A673 (cell line): ENCODE measurements around the gene CEACAM5. TPM values are rescaled to one million over a fixed set of nuclear protein-coding genes. Genes with fewer than 3 reads are reported as not detected.
A peak's percentile ranks its signal among the peaks of the same experiment; 100 is the strongest.

Experiments
- BruUV-seq: library from RNA; stranded (reverse); fragments of 400-500 nt; replicated peaks from 2 replicates; lab custom pipeline; 2021; lab: Mats Ljungman, UMichigan
- CTCF ChIA-PET: fragments of 300-600 bp; sonication (Branson Sonifier 250); formaldehyde crosslinking; loops from one replicate; lab custom pipeline; 2022; ENCODE audit warnings: antibody characterized with exemption; lab: Charles Lee
- POLR2A ChIA-PET: fragments of 300-600 bp; sonication (Branson Sonifier 250); formaldehyde crosslinking; loops from one replicate; lab custom pipeline; 2022; ENCODE audit warnings: antibody characterized with exemption; ENCODE audit not compliant: low non-redundant PET; lab: Charles Lee
- DNase-seq: peaks from one replicate; pipeline ENCODE4 v3.0.0-alpha.2; 2015; ENCODE audit warnings: low spot score
- H3K27ac ChIP-seq: fragments of 200-600 bp; sonication (generic); 2 replicates; pipeline ENCODE4 v1.5.1; 2016; ENCODE audit warnings: mixed run types, low read depth, mild to moderate bottlenecking, mixed read lengths, antibody characterized with exemption, low read length; ENCODE audit not compliant: poor library complexity, severe bottlenecking
- H3K27me3 ChIP-seq: fragments of 200-600 bp; sonication (generic); replicated peaks from 2 replicates; pipeline ENCODE4 v1.6.1; 2017; ENCODE audit warnings: mixed run types, low read depth, mild to moderate bottlenecking, mixed read lengths, antibody characterized with exemption, low read length; ENCODE audit not compliant: insufficient read depth, poor library complexity
- H3K36me3 ChIP-seq: fragments of 200-600 bp; sonication (generic); 2 replicates; pipeline ENCODE4 v1.6.1; 2016; ENCODE audit warnings: mixed run types, mild to moderate bottlenecking, mixed read lengths, antibody characterized with exemption, low read length; ENCODE audit not compliant: insufficient read depth, poor library complexity, severe bottlenecking
- H3K4me1 ChIP-seq: fragments of 200-600 bp; sonication (generic); 2 replicates; pipeline ENCODE4 v1.6.1; 2017; ENCODE audit warnings: mixed run types, mild to moderate bottlenecking, mixed read lengths, antibody characterized with exemption, low read length; ENCODE audit not compliant: insufficient read depth, poor library complexity, severe bottlenecking
- H3K4me3 ChIP-seq: fragments of 200-600 bp; sonication (generic); 2 replicates; pipeline ENCODE4 v1.5.1; 2016; ENCODE audit warnings: low read depth, mixed run types, mild to moderate bottlenecking, mixed read lengths, low read length; ENCODE audit not compliant: poor library complexity, severe bottlenecking
- H3K9me3 ChIP-seq: fragments of 200-600 bp; sonication (generic); 2 replicates; pipeline ENCODE4 v1.6.1; 2016; ENCODE audit warnings: mixed run types, low read depth, mild to moderate bottlenecking, mixed read lengths, antibody characterized with exemption, low read length; ENCODE audit not compliant: poor library complexity, severe bottlenecking
- EZH2 ChIP-seq: fragments of 200-600 bp; sonication (generic); IDR thresholded peaks from 2 replicates; pipeline ENCODE4 v1.6.1; 2017; ENCODE audit warnings: borderline replicate concordance, low read depth, mild to moderate bottlenecking, mixed read lengths, antibody characterized with exemption, low read length; ENCODE audit not compliant: poor library complexity, severe bottlenecking
- intact Hi-C: fragments of 100-400 bp; cut with micrococcal nuclease; formaldehyde crosslinking; loops from one replicate; pipeline ENCODE4 v1.10.0; 2022; ENCODE audit not compliant: unreplicated experiment
- total RNA-seq: library from RNA; stranded (reverse); gene quantifications from 2 replicates; pipeline ENCODE4 v1.2.3, GENCODE V29; 2021
- TF ChIP-seq, protein P1 (sequence below): fragments of 300-800, 200-600 bp; sonication (generic); conservative IDR thresholded peaks from 2 replicates; pipeline ENCODE4 v1.5.1; 2017; ENCODE audit warnings: low read depth, mild to moderate bottlenecking, antibody characterized with exemption, low read length, moderate library complexity, mixed read lengths

Gene CEACAM5
- total RNA-seq, 1 experiment from 2014 or later = 0.54 TPM

DNA sequence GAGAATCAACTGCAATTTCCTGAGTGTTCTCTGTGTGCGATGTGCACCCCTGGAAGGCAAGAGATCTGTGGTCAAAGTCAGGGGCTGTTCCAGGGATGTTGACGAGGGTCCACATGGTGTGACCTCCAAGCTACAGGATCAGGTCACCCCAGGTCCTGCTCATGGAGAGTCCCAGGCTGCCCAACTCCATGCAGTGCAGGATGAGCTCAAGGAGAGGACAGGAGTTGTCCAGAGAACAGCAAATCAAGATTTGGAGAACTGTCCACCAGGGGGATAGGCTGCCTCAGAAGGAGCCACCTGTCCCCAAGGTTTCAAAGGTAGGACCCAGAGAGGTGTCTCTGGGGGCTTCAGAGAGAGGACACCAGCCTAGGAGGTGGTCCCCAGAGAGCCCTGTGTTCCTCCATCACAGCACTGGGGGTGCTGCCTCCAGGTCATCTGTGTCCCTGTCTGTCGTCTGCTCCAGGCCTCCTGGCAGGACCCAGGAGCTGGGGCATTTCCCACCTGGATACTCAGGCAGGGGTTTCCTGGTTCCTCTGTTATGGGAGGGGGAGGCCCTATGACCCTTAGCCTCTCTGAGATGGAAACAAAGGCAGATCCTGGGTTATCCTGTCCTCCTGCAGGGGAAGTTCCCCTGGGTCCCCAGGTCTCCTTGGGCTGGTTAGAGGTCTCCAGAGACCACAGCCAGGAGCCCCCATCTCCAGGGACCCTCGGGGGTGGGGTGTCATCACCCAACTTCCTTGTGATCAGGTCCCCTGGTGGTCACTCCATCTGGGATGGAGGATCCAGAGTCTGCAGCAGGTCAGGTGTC is 18.2 kb upstream of the CEACAM5 start:
- ChIA-PET CTCF (interaction anchor here (2.1 kb wide), 1 partner anchor 48 kb away, joined by 16 read pairs; no protein-coding TSS in a partner anchor), POLR2A (no interaction called here)
- intact Hi-C loops = no loop called here
- H3K36me3 ChIP-seq = no peaks in the 10 kb centered on the region
- DNase-seq = no peak
- TF ChIP-seq, protein P1, sequence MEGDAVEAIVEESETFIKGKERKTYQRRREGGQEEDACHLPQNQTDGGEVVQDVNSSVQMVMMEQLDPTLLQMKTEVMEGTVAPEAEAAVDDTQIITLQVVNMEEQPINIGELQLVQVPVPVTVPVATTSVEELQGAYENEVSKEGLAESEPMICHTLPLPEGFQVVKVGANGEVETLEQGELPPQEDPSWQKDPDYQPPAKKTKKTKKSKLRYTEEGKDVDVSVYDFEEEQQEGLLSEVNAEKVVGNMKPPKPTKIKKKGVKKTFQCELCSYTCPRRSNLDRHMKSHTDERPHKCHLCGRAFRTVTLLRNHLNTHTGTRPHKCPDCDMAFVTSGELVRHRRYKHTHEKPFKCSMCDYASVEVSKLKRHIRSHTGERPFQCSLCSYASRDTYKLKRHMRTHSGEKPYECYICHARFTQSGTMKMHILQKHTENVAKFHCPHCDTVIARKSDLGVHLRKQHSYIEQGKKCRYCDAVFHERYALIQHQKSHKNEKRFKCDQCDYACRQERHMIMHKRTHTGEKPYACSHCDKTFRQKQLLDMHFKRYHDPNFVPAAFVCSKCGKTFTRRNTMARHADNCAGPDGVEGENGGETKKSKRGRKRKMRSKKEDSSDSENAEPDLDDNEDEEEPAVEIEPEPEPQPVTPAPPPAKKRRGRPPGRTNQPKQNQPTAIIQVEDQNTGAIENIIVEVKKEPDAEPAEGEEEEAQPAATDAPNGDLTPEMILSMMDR = 0 out of 2 replicates have a peak, but pooled peaks have one; percentile 11
- TF ChIP-seq EZH2 = no peak
- no TSS peak for BruUV-seq
- H3K27ac ChIP-seq = no peak overlapping the region
- H3K4me3 ChIP-seq = no peak overlapping the region
- no peaks in the 10 kb centered on the region for H3K27me3 ChIP-seq
- no peaks in the 10 kb centered on the region for H3K4me1 ChIP-seq
- H3K9me3 ChIP-seq = no peaks in the 10 kb centered on the region

GRCh38 chr19:41690801-41691065 is 17.7 kb upstream of the CEACAM5 start:
- no peak overlapping the region for H3K27ac ChIP-seq
- no peaks in the 10 kb centered on the region for H3K27me3 ChIP-seq
- H3K4me1 ChIP-seq = no peaks in the 10 kb centered on the region
- no peak overlapping the region for H3K4me3 ChIP-seq
- BruUV-seq = no TSS peak
- H3K9me3 ChIP-seq = no peaks in the 10 kb centered on the region
- ChIA-PET POLR2A (no interaction called here), CTCF (interaction anchor here (0.7 to 2.1 kb wide), 2 partner anchors 11 to 49 kb away, joined by 5 to 16 read pairs; no protein-coding TSS in a partner anchor)
- peak; percentile 17 for DNase-seq
- TF ChIP-seq, protein P1 = no peak
- H3K36me3 ChIP-seq = no peaks in the 10 kb centered on the region
- intact Hi-C loops = no loop called here

- ChIA-PET CTCF (interaction anchor here (0.7 to 2.1 kb wide), 2 partner anchors 10 to 50 kb away, joined by 5 to 16 read pairs; no protein-coding TSS in a partner anchor), POLR2A (no interaction called here)
- Histone ChIP-seq H3K27ac (no peak overlapping the region), H3K27me3 (no peaks in the 10 kb centered on the region), H3K4me1 (no peaks in the 10 kb centered on the region), H3K9me3 (no peaks in the 10 kb centered on the region), H3K36me3 (no peaks in the 10 kb centered on the region), H3K4me3 (no peak overlapping the region)
- BruUV-seq = no TSS peak
- peak; percentile 53 for DNase-seq
- TF ChIP-seq, protein P1 = peak; percentile 83
- no peak for TF ChIP-seq EZH2
- intact Hi-C loops = no loop called here
Measured at GRCh38 chr19:41691268-41691970, 17.0 kb upstream of the CEACAM5 start.
